Left kidney (tissue), 8 donors: ENCODE measurements around the gene AK3. TPM values are rescaled to one million over a fixed set of nuclear protein-coding genes. Genes with fewer than 3 reads are reported as not detected.
A peak's percentile ranks its signal among the peaks of the same experiment; 100 is the strongest.
"Not testable (repeated sequence)": the region's sequence is repeated elsewhere in the genome, so short reads cannot be mapped to it uniquely, and the experiment has no call there.

ENCODE experiments used
- DNase-seq: peaks from one replicate; pipeline ENCODE4 v3.0.0-alpha.2; 2013
- long read RNA-seq, 8 donors: transcript quantifications; one replicate each; lab custom pipeline, GENCODE V29; 2026
- polyA plus RNA-seq: library from polyadenylated mRNA; unstranded; fragments of 120-200 nt; gene quantifications from one replicate; pipeline ENCODE4 v1.2.1, GENCODE V29; 2013; ENCODE audit not compliant: insufficient read length

Gene AK3
- 116 TPM for polyA plus RNA-seq
- long read RNA-seq, donor 1, transcript AK3-202 (5 exons, 2,736 nt) = major isoform, 35 of 87 reads
- long read RNA-seq, donor 1, partial matches to known transcripts = 51 of 87 reads
- long read RNA-seq, donor 1, other reads (novel, unspliced or antisense) = 0 of 87 reads
- long read RNA-seq, donor 2, full-length matches to known transcripts = 22 of 57 reads
- long read RNA-seq, donor 2, partial matches to known transcripts = 30 of 57 reads
- long read RNA-seq, donor 2, other reads (novel, unspliced or antisense) = 5 of 57 reads
- long read RNA-seq, donor 3, transcript AK3-202 (5 exons, 2,736 nt) = major isoform, 20 of 33 reads
- long read RNA-seq, donor 3, partial matches to known transcripts = 12 of 33 reads
- long read RNA-seq, donor 3, other reads (novel, unspliced or antisense) = 0 of 33 reads
- long read RNA-seq, donor 4, partial matches to known transcripts = 0 of 1 reads
- long read RNA-seq, donor 4, other reads (novel, unspliced or antisense) = 0 of 1 reads
- long read RNA-seq, donor 5, transcript AK3-202 (5 exons, 2,736 nt) = major isoform, 33 of 33 reads
- long read RNA-seq, donor 5, partial matches to known transcripts = 0 of 33 reads
- long read RNA-seq, donor 5, other reads (novel, unspliced or antisense) = 0 of 33 reads
- long read RNA-seq, donor 6, full-length matches to known transcripts = 38 of 38 reads
- long read RNA-seq, donor 6, partial matches to known transcripts = 0 of 38 reads
- long read RNA-seq, donor 6, other reads (novel, unspliced or antisense) = 0 of 38 reads
- long read RNA-seq, donor 7, transcript AK3-202 (5 exons, 2,736 nt) = major isoform, 29 of 47 reads
- long read RNA-seq, donor 7, partial matches to known transcripts = 12 of 47 reads
- long read RNA-seq, donor 7, other reads (novel, unspliced or antisense) = 5 of 47 reads
- long read RNA-seq, donor 8, transcript AK3-202 (5 exons, 2,736 nt) = major isoform, 9 of 23 reads
- long read RNA-seq, donor 8, partial matches to known transcripts = 13 of 23 reads
- long read RNA-seq, donor 8, other reads (novel, unspliced or antisense) = 0 of 23 reads

DNA sequence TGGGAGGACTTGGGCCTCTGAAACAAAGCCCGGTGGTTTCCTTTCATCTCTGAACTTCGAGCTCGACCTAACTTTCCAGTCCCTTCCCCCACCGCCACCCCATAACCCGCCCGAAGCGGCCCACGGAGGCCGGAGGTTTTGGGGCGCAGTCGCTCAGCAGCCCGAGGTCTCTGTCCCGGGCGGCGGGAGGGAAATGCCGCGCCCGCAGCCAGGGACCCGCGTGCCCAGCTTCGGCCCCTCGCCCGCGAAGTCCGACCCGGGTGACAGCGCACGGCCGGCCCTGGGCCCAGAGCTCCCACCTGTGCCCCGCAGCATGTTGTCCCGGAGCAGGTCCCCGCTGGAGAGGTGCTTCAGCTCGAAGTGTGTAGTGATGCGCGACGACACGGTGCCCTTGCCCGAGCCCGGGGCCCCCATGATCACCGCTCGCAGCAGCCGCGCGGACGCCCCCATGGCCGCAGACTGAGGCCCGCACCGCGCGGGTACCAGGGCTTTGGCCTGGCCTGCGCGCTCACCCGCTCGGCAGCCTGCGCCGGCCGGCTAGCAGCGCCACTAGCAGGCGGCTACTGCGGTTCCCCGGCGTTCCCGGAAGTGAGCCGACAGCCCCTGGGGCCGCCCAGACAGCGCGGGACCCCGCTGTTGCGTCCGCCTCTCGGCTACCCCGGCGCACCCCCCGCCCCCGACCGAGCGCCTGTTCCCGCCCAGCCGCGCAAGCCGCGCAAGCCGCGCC, at the start of gene AK3:
AK3 (minus strand) TSS at position 565 of the 727 bp plus-strand sequence; CDS start at position 450, 115 bp downstream.
- DNase-seq = peak; percentile 84

DNA sequence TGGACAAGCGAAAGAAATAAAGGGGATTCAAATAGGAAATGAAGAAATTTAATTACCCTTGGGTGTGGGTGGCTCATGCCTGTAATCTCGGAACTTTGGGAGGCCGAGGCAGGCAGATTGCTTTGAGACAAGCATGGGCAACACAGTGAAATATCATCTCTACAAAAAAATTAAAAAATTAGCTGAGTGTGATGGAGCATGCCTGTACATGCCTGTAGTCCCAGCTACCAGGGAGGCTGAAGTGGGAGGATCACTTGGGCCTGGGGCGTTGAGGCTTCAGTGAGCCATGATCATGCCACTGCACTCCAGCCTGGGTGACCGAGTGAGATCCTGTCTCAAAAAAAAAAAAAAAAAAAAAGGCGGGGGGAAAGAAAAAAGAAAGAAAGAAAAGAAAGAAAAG, 47.7 kb upstream of the AK3 start:
- DNase-seq = no peak

DNA sequence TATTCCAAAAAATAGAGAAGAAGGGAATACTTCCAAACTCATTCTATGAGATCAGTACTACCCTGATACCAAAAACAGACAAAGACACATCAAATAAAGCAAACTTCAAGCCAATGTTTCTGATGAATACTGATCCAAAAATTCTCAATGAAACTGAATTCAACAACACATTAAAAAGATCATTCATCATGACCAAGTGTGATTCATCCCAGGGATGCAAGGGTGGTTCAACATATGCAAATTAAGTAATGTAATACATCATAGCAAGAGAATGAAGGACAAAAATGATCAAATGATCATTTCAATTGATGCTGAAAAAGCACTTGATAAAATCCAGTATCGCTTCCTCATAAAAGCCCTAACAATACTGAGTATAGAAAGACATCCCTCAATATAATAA, 46.9 kb upstream of the AK3 start:
- DNase-seq = no peak

DNA sequence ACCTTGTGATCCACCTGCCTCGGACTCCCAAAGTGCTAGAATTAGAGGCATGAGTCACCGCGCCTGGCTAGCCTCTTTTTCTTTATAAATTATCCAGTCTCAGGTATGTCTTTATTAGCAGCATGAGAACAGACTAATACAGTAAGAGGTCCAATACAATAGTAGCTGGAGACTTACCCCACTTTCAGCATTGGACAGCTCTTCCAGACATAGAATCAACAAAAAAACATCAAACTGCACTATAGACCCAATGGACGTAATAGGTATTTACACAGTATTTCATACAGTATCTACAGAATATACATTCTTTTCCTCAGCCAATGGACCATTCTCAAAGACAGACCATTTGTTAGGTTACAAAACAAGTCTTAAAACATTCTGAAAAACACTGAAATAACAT, 45.6 kb upstream of the AK3 start:
- DNase-seq = no peak

DNA sequence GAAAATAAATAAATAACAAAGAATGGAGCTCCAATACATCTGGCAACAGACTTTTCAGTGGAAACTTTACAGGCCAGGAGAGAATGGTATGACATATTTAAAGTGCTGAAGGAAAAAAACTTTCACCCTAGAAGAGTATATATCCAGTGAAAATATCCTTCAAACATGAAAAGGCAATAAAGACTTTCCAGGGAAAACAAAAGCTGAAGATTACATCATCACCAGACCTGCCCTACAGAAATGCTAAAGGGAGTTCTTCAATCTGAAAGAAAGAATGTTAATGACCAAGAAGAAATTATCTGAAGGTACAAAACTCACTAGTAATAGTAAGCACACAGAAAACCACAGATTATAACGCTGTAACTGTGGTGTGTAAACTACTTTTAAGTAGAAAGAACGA, 43.4 kb upstream of the AK3 start:
- DNase-seq = no peak

DNA sequence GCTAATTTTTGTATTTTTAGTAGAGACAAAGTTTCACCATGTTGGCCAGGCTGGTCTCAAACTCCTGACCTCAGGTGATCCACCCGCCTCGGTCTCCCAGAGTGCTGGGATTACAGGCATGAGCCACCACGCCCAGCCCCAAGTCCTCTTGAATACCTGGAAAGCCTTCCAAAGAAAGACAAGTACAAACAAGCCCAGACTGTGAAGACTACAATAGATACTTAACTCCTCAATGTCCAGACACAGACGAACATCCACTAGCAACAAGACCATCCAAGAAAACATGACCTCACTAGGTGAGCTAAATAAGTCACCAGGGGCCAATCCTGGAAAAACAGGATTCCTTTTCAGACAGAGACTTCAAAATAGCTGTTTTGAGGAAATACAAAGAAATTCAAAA, 42.2 kb upstream of the AK3 start:
- DNase-seq = not testable (repeated sequence)

DNA sequence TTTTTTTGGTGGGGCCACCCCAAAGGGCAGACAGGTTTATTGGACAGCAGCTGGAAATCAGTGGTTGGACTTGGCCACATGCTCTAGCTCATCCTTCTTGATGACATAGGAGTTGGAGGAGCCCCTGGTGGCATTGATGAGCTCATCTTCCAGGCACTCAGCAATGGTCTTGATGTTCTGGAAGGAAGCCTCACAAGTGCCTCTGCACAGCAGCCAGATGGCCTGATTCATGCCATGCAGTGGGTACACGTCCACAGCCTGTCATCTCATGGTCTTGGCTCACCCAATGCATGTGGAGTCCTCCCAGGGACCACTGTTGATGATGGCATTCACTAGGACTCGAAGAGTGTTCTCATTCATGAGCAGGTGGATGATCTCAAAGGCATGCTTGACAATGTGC, 40.4 kb upstream of the AK3 start:
- DNase-seq = no peak

DNA sequence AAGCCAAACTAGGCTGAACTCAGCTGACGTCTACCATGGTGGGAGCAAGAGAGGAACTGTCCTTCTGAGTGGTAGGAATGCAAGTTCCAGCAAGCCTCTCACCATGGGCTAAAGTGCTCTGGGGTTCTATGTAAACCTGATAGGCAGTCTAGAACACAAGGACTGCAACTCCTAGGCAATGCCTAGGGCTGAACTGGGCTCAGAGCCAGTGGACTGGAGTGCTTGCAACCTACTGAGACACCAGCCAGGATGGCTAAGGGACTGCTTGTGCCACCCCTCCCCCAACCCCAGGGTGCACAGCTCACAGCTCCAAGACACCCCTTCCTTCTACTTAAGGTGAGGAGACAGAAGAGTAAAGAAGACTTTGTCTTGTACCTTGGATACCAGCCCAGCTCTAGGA, 39.6 kb upstream of the AK3 start:
- DNase-seq = no peak

DNA sequence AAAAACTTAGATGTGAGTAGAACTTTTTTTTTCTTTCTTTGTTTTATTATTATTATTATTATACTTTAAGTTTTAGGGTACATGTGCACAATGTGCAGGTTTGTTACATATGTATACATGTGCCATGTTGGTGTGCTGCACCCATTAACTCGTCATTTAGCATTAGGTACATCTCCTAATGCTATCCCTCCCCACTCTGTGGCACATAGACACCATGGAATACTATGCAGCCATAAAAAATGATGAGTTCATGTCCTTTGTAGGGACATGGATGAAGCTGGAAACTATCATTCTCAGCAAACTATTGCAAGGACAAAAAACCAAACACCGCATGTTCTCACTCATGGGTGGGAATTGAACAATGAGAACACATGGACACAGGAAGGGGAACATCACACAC, 34.0 kb upstream of the AK3 start:
- DNase-seq = not testable (repeated sequence)

DNA sequence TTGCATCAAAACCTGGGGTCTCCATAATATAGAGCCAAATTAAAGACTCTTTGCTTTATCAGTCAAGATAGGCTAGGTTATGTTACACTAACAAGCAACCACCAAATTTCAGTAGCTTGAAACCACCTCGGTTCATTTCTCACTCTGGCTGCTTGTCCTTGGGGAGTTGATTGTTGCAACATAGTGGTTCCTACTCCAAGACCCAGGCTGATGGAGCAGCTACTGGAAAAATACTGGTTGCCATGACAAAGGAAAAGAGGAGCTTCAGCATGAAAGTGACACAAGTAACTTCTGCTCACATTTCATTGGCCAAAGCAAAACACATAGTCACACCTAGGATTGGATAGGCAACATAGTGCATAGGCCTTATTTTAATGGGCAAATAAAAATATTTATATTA, 33.2 kb upstream of the AK3 start:
- no peak for DNase-seq

DNA sequence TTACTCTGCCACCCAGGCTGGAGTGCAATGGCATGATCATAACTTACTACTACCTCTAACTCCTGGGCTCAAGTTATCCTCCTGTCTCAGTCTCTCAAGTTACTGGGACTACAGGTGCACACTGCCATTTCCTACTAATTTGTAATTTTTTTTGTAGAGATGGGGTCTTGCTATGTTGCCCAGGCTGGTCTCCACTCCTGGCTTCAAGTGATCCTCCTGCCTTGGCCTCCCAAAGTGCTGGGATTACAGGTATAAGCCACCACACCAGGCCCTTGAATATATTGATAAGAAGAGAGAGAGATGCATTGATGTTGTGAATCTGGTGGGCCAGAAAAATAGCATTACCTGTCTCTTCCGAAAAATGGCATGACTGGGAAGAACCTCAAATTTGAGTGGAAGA, 30.8 kb upstream of the AK3 start:
- no peak for DNase-seq

DNA sequence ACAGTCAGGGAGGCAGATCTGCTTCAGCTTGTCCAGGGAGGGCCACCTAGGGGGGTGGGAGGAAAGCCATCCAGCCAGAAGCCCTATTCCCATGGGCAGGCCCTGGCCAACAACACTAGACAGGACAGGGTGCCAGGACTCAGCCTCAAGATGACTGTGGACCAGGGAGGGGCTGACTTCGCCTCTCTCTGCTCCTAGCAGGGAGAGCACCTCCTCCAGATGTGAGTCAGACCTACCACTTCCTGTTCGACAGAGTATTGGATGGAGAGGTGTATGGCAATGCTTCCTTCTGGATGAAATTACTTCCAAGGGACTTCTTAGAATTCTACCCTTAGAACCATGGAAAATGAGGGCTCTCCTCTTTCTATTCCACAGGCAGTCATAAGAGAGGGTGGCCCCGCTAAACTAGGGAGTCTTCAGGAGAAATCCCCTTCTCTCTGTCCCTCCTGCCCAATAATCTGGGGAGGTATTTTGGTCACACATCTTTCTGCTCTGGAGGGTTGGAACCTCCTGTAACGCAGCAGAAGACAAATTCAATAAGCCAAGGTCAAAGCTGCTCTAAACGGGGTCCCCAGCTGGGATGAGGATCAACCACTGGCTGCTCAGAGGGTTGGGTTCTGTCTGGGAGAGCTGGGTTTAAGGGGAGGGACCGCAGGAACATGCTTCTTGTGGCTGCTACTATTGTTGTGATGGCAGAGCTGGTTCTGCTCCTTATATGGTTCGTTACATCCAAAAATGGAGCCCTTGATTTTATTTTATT, 28.5 kb upstream of the AK3 start:
- DNase-seq = no peak

DNA sequence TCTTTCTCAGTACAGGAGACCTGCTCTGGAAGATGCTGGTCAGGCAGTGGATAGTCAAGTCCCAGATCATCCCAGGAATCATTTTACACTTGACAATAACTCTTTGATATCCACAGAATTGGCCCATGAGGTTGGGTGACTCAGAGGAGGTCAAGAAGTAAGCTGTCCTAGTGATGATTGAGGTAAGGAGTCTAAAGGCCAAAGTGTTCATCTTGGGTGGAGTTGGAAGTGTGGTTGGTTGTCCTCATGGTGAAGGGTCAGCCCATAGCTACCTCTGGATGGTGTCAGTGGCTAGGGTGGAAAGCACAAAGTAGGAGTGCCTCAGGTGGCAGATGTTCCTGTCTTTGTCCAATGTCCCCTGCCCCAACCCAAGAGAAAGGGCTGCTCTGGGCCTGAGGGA, 27.7 kb upstream of the AK3 start:
- no peak for DNase-seq

DNA sequence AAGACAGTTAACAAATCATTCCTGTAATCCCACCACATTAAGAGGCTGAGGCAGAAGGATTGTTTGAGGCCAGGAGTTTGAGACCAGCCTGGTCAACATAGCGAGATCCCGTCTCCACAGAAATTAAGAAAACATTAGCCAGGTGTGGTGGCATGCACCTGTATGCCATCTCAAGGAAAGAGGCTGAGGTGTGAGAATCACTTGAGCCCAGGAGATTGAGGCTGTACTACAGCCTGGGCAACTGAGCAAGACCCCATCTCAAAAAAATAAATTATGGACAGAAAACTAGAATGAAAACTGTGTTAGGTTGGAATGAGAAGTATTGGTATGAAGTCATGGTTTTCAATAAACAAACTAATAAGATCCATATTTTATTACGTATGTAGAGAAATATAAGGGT, 23.0 kb upstream of the AK3 start:
- DNase-seq = no peak

DNA sequence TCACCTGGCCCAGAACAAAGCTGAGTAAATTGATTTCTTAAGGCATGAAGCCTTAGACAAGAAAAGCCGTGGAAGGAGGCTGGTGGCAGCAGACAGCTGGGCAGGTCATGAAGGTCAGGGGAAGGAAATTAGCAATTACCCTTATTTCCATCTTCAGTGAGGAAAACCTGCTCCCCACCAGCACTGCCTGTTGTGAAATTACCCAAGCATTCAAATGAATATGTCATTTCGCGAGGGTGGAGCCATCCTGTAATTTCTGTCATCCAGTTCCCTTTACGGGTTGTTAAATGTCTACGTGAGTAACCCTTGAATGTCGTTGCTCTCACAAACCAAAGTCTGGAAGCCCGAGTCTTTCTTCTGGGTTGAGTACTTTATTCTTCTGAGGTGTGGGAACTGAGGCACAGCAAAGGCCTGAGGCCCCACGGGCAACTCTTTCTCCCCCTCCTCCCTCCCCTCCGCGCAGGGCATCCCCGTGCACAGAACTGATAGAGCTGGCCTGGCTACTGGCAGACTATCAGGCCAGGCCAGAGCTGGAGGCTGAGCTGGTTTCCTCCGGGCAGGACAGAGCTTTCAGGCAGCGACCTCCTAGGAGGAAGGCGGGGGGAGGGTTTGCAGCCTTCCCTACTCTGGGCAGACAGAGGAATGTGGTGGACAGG, 22.0 kb upstream of the AK3 start:
- peak; percentile 34 for DNase-seq

DNA sequence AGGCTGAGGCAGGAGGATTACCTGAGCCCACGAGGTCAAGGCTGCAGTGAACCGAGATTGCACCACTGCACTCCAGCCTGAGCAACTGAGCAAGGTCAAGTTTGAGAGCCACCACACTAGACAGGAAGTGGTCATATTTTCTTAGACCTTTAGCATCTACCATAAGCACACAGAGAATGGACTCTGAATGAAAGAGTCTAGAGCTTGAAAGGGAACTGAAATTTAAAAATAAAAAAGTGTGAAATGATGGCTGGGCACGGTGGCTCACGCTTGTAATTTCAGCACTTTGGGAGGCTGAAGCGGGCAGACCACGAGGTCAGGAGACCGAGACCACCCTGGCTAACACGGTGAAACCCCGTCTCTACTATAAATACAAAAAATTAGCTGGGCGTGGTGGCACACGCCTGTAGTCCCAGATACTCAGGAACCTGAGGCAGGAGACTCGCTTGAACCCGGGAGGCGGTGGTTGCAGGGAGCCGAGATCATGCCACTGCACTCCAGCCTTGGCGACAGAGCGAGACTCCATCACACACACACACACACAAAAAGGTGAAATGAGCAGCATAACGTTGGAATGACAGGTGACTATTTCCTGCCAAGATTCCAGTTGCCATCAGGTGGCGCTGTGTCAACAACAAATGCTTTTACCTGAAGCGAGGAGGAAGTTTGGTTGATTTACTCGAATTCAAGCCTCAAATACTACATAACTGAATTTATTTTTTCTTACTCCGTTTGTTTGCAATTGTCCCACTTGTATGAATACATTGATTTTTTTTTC, 21.3 kb upstream of the AK3 start:
- peak; percentile 80 for DNase-seq

DNA sequence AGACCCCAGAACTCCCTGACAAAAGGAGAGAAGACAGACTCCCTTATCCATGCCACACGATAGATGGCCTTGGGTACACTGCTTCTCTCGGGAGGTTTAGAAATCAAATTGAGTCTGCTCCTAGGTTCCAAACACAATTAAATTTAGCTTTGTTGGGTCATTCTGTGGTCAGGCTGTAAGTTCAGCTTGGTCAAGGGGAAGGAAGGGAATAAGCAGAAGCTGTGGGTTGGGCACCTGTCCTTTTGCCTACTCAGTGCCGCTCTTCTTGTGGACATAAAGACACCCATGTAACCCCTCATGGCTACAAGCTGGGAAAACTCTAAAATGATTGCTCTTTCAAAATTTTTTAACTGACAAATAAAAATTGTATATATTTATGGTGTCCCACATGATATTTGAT, 19.1 kb upstream of the AK3 start:
- no peak for DNase-seq

DNA sequence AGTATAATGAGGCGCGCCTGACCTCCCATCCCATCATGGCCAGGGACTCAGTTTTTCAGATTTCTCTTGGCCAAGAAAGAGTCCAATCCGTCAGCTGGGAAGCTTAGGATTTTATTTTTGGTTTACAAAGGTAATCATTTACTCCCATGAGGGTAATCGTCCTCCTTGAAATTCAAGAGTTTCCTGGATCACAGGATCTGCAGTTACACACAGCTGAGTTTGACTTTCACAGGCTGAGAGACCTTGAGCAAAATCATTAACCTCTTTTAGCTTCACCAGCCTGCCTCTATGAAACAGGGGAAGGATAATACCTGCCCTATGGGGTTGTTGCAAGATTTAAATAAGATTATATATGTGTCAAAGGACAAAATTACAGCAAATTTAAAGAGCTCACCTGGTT, 15.4 kb upstream of the AK3 start:
- DNase-seq = peak; percentile 33

DNA sequence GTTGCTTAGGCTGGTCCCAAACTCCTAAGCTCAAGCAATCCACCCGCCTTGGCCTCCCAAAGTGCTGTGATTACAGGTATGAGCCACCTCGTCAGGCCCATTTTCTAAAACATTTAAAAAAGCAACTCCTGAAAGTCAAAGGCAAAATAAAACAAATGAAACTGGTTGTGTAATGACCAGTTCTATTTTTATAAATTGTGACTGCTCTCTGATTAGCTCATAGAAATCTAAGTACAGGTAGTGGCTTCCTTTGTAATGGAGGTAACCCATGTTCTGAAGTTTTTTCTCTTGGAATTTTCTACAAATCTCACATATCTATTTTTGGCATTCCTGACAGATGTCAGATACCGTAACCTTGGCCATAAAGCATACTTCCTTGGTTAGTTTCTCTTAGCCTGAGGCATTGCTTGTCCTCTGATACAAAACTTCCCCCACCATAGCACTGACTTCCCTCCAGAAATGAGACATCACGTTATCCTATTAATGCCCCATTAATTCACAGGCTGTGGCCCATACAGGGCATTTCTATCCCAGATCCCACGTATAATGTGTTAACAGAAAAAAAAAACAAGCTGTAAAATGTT, 14.1 kb upstream of the AK3 start:
- no peak for DNase-seq

DNA sequence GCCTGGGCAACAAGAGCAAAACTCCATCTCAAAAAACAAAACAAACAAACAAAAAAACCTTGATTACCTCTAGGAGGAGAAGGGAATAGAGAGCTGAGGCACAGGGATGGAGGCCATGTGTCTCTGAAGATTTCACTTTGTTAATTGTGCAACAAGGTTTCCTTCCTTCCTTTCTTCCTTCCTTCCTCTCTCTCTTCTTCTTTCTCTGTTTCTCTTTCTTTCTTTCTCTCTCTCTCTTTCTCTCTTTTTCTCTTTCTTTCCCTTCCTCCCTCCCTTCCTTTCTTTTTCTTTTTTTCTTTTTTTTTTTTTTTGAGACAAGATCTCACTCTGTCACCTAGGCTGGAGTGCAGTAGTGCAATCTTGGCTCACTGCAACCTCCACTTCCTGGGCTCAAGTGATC, 13.5 kb upstream of the AK3 start:
- not testable (repeated sequence) for DNase-seq
